ENCODE data around the gene VPS51.

VPS51 gene

GRCh38 chr11:65095974-65096806, at the start of gene VPS51:
Gene VPS51 (plus strand): TSS chr11:65096214. CDS start chr11:65096251, 37 bp downstream.
- Histone ChIP-seq H3K4me1 (ENCODE audit: insufficient read depth, low read length, severe bottlenecking) (peaks cover 25% of the 10 kb centered on the region), H3K36me3 (ENCODE audit: insufficient read depth, low read length) (peaks cover 5% of the 10 kb centered on the region; the same call in 1 of the 2 replicates), H4K20me1 (ENCODE audit: insufficient read depth, low read length) (no peaks in the 10 kb centered on the region), H3K9me3 (ENCODE audit: low read length) (no peaks in the 10 kb centered on the region), H2AFZ (ENCODE audit: low read length) (peak within 1 kb of the TSS; percentile 26; the same call in 1 of the 2 replicates), H3K4me2 (ENCODE audit: low read length) (peak within 1 kb of the TSS; percentile 78), H3K79me2 (ENCODE audit: insufficient read depth, low read length) (peaks cover 5% of the 10 kb centered on the region; the same call in 1 of the 2 replicates), H3K9me2 (ENCODE audit: low read depth, low read length) (no peaks in the 10 kb centered on the region), H3K27ac (ENCODE audit: low read depth, low read length, poor library complexity, severe bottlenecking) (peak within 1 kb of the TSS; percentile 53), H3K9ac (ENCODE audit: low read length) (peak within 1 kb of the TSS; percentile 76), H3K4me3 (ENCODE audit: low read depth, low read length, poor library complexity, severe bottlenecking) (peak within 1 kb of the TSS; percentile 74), H3F3A (ENCODE audit: insufficient read depth, low read length) (no peaks in the 10 kb centered on the region), H3K27me3 (ENCODE audit: insufficient read depth, low read length) (no peaks in the 10 kb centered on the region)
- TF ChIP-seq EZH2 (IDR thresholded peaks at IDR 0.05; ENCODE audit: borderline replicate concordance, low read length) (no peak), CTCF (IDR thresholded peaks at IDR 0.05; ENCODE audit: low read length) (no peak)

GRCh38 chr11:65047581-65048422, 48.2 kb upstream of the VPS51 start:
- Histone ChIP-seq H3K79me2 (ENCODE audit: insufficient read depth, low read length) (no peaks in the 10 kb centered on the region), H3K27me3 (ENCODE audit: insufficient read depth, low read length) (no peaks in the 10 kb centered on the region), H3K9me3 (ENCODE audit: low read length) (no peaks in the 10 kb centered on the region), H3K9me2 (ENCODE audit: low read depth, low read length) (no peaks in the 10 kb centered on the region), H3K9ac (ENCODE audit: low read length) (no peak overlapping the region), H3K27ac (ENCODE audit: low read depth, low read length, poor library complexity, severe bottlenecking) (no peak overlapping the region), H3K4me3 (ENCODE audit: low read depth, low read length, poor library complexity, severe bottlenecking) (peak overlapping the region; percentile 22), H3F3A (ENCODE audit: insufficient read depth, low read length) (no peaks in the 10 kb centered on the region), H3K36me3 (ENCODE audit: insufficient read depth, low read length) (peaks cover 20% of the 10 kb centered on the region), H3K4me2 (ENCODE audit: low read length) (peak overlapping the region; percentile 34; the same call in 1 of the 2 replicates), H4K20me1 (ENCODE audit: insufficient read depth, low read length) (no peaks in the 10 kb centered on the region), H2AFZ (ENCODE audit: low read length) (no peak overlapping the region), H3K4me1 (ENCODE audit: insufficient read depth, low read length, severe bottlenecking) (peaks cover 6% of the 10 kb centered on the region)
- TF ChIP-seq CTCF (IDR thresholded peaks at IDR 0.05; ENCODE audit: low read length), result no peak
- no peak for TF ChIP-seq EZH2 (IDR thresholded peaks at IDR 0.05; ENCODE audit: borderline replicate concordance, low read length)

- Histone ChIP-seq H3F3A (ENCODE audit: insufficient read depth, low read length) (no peaks in the 10 kb centered on the region), H3K9ac (ENCODE audit: low read length) (no peak overlapping the region), H3K4me1 (ENCODE audit: insufficient read depth, low read length, severe bottlenecking) (peaks cover 22% of the 10 kb centered on the region), H3K9me2 (ENCODE audit: low read depth, low read length) (no peaks in the 10 kb centered on the region), H2AFZ (ENCODE audit: low read length) (no peak overlapping the region), H4K20me1 (ENCODE audit: insufficient read depth, low read length) (no peaks in the 10 kb centered on the region), H3K36me3 (ENCODE audit: insufficient read depth, low read length) (0 out of 2 replicates have a peak, but pooled peaks cover 3% of the 10 kb centered on the region), H3K27ac (ENCODE audit: low read depth, low read length, poor library complexity, severe bottlenecking) (no peak overlapping the region), H3K4me3 (ENCODE audit: low read depth, low read length, poor library complexity, severe bottlenecking) (no peak overlapping the region), H3K9me3 (ENCODE audit: low read length) (no peaks in the 10 kb centered on the region), H3K4me2 (ENCODE audit: low read length) (no peak overlapping the region), H3K27me3 (ENCODE audit: insufficient read depth, low read length) (no peaks in the 10 kb centered on the region), H3K79me2 (ENCODE audit: insufficient read depth, low read length) (no peaks in the 10 kb centered on the region)
- TF ChIP-seq EZH2 (IDR thresholded peaks at IDR 0.05; ENCODE audit: borderline replicate concordance, low read length), result no peak
- no peak for TF ChIP-seq CTCF (IDR thresholded peaks at IDR 0.05; ENCODE audit: low read length)
Measured at GRCh38 chr11:65051398-65051858, 44.6 kb upstream of the VPS51 start.
